Ureter (tissue), 1 donor: ENCODE data around the gene ERC1. TPM values are rescaled to one million over a fixed set of nuclear protein-coding genes. Genes with fewer than 3 reads are reported as not detected.

Source experiments
- DNase-seq: peaks from one replicate; pipeline ENCODE4 v3.0.0-alpha.2; 2020; ENCODE audit warnings: low spot score
- total RNA-seq: library from RNA; stranded (reverse); gene quantifications from one replicate; pipeline ENCODE4 v1.2.4, GENCODE V29; 2023
- donor health status: DM: yes; HTN: yes; CAD: no.

ERC1 gene
- total RNA-seq, 1 donor from 2014 or later: 99.2 TPM

- no peak for DNase-seq
Measured at GRCh38 chr12:1384910-1385309, 393.9 kb downstream of the ERC1 start.

- no peak for DNase-seq
Measured at GRCh38 chr12:1391722-1392121, 400.7 kb downstream of the ERC1 start.

- no peak for DNase-seq
Measured at GRCh38 chr12:1395421-1395955, 404.5 kb downstream of the ERC1 start.

GRCh38 chr12:1398673-1399072 is 407.6 kb downstream of the ERC1 start:
- no peak for DNase-seq

GRCh38 chr12:1401891-1402290 is 410.9 kb downstream of the ERC1 start:
- DNase-seq: no peak

- DNase-seq: no peak
Measured at GRCh38 chr12:1403417-1403816, 412.4 kb downstream of the ERC1 start.

GRCh38 chr12:1405619-1406018 is 414.6 kb downstream of the ERC1 start:
- DNase-seq: no peak

GRCh38 chr12:1410794-1411193 is 419.8 kb downstream of the ERC1 start:
- DNase-seq: no peak

GRCh38 chr12:1413930-1414329 is 422.9 kb downstream of the ERC1 start:
- no peak for DNase-seq

GRCh38 chr12:1418144-1418543 is 427.1 kb downstream of the ERC1 start:
- no peak for DNase-seq

GRCh38 chr12:1419849-1420371 is 428.9 kb downstream of the ERC1 start:
- DNase-seq: no peak

GRCh38 chr12:1421091-1421846 is 430.2 kb downstream of the ERC1 start:
- DNase-seq: no peak

GRCh38 chr12:1422604-1423315 is 431.7 kb downstream of the ERC1 start:
- DNase-seq: no peak

GRCh38 chr12:1424674-1425395 is 433.8 kb downstream of the ERC1 start:
- DNase-seq: no peak

- no peak for DNase-seq
Measured at GRCh38 chr12:1425396-1425729, 434.3 kb downstream of the ERC1 start.

- no peak for DNase-seq
Measured at GRCh38 chr12:1428671-1429070, 437.6 kb downstream of the ERC1 start.

GRCh38 chr12:1429980-1430379 is 439.0 kb downstream of the ERC1 start:
- DNase-seq: no peak

- DNase-seq: no peak
Measured at GRCh38 chr12:1434296-1434955, 443.4 kb downstream of the ERC1 start.

GRCh38 chr12:1435044-1435443 is 444.0 kb downstream of the ERC1 start:
- DNase-seq: no peak

- no peak for DNase-seq
Measured at GRCh38 chr12:1435456-1435855, 444.4 kb downstream of the ERC1 start.

GRCh38 chr12:1436015-1436414 is 445.0 kb downstream of the ERC1 start:
- no peak for DNase-seq

GRCh38 chr12:1436981-1437380 is 446.0 kb downstream of the ERC1 start:
- no peak for DNase-seq
